GM12878 (cell line): ENCODE data around the gene AGAP1. TPM values are rescaled to one million over a fixed set of nuclear protein-coding genes. Genes with fewer than 3 reads are reported as not detected.

Source experiments
- ATAC-seq: fragments of 200-7000 bp; cut with Tn5 transposase; 3 replicates; pipeline ENCODE4 v1.9.1; 2020; ENCODE audit warnings: mild to moderate bottlenecking, moderate library complexity
- BruUV-seq: library from RNA; stranded (reverse); fragments of 400-500 nt; replicated peaks from 2 replicates; lab custom pipeline; 2021; lab: Mats Ljungman, UMichigan
- CTCF ChIA-PET: fragments of 300-600 bp; sonication (Branson Sonifier 250); formaldehyde crosslinking; extraction: SDS; loops from one replicate; lab custom pipeline; 2021; ENCODE audit warnings: inconsistent platforms; lab: Yijun Ruan, JAX
- POLR2A ChIA-PET: fragments of 350-600 bp; formaldehyde crosslinking; extraction: SDS; loops from one replicate; lab custom pipeline; 2021; ENCODE audit warnings: inconsistent platforms; lab: Charles Lee
- RAD21 ChIA-PET: fragments of 300-600 bp; sonication (Branson Sonifier 250); formaldehyde crosslinking; loops from one replicate; lab custom pipeline; 2023; ENCODE audit warnings: antibody characterized with exemption; ENCODE audit not compliant: unreplicated experiment; lab: Charles Lee
- SMC1A ChIA-PET: fragments of 300-600 bp; sonication (Branson Sonifier 250); formaldehyde crosslinking; loops from one replicate; lab custom pipeline; 2023; ENCODE audit not compliant: unreplicated experiment, uncharacterized antibody; lab: Charles Lee
- DNase-seq: peaks from one replicate; pipeline ENCODE4 v3.0.0-alpha.2; 2011; ENCODE audit warnings: low read depth, low spot score
- FAIRE-seq: peaks from 3 replicates; lab custom pipeline; 2011; peaks lifted over from hg19 to GRCh38; lab: Jason Lieb, UNC
- H2AFZ ChIP-seq: 2 replicates; pipeline ENCODE4 v1.6.0; 2011; ENCODE audit warnings: low read depth, low read length, control low read depth; ENCODE audit not compliant: control insufficient read depth
- H3K27ac ChIP-seq: 2 replicates; pipeline ENCODE4 v1.5.1; 2011; ENCODE audit warnings: control low read depth; ENCODE audit not compliant: control insufficient read depth, insufficient read depth
- H3K27me3 ChIP-seq, 2 experiments: replicated peaks in 1 of 2; 2 replicates each; pipeline versions ENCODE4 v1.6.0 to v1.6.1; 2011; ENCODE audit warnings: low read length in 1 of 2; ENCODE audit not compliant: control insufficient read depth in 2 of 2, insufficient read depth in 2 of 2
- H3K36me3 ChIP-seq, 2 experiments: 2 replicates each; pipeline ENCODE4 v1.5.1; 2011; ENCODE audit warnings: low read length in 1 of 2; ENCODE audit not compliant: control insufficient read depth in 2 of 2, insufficient read depth in 2 of 2
- H3K4me1 ChIP-seq: 2 replicates; pipeline ENCODE4 v1.6.1; 2011; ENCODE audit warnings: mild to moderate bottlenecking, low read length, moderate library complexity, mixed read lengths; ENCODE audit not compliant: control insufficient read depth, insufficient read depth
- H3K4me2 ChIP-seq: 2 replicates; pipeline ENCODE4 v1.6.0; 2011; ENCODE audit warnings: control low read depth; ENCODE audit not compliant: control insufficient read depth, insufficient read depth
- H3K4me3 ChIP-seq: fragments of 200-600 bp; sonication (generic); 2 replicates; pipeline ENCODE4 v1.5.1; 2016
- H3K79me2 ChIP-seq: 2 replicates; pipeline ENCODE4 v1.6.0; 2011; ENCODE audit warnings: low read length; ENCODE audit not compliant: control insufficient read depth, insufficient read depth
- H3K9ac ChIP-seq: 2 replicates; pipeline ENCODE4 v1.8.0; 2011; ENCODE audit warnings: low read length, control low read depth, mixed read lengths; ENCODE audit not compliant: control insufficient read depth, insufficient read depth
- H3K9me3 ChIP-seq: replicated peaks from 3 replicates; pipeline ENCODE4 v1.5.1; 2011; ENCODE audit warnings: mild to moderate bottlenecking, low read length; ENCODE audit not compliant: control insufficient read depth, insufficient read depth
- H4K20me1 ChIP-seq: 2 replicates; pipeline ENCODE4 v1.6.0; 2011; ENCODE audit not compliant: control insufficient read depth, insufficient read depth
- ATF3 ChIP-seq: IDR thresholded peaks from 2 replicates; pipeline ENCODE4 v1.6.1; 2011; ENCODE audit warnings: low read depth, mild to moderate bottlenecking, low read length, moderate library complexity, borderline replicate concordance; ENCODE audit errors: extremely low read depth
- CUX1 ChIP-seq: IDR thresholded peaks from 2 replicates; pipeline ENCODE4 v1.6.1; 2012; ENCODE audit warnings: improper control_type of control experiment, low read depth, low read length; ENCODE audit not compliant: insufficient replicate concordance
- E4F1 ChIP-seq: fragments of 450-650 bp; IDR thresholded peaks from 2 replicates; pipeline ENCODE4 v1.6.1; 2018; ENCODE audit warnings: borderline replicate concordance, mild to moderate bottlenecking; ENCODE audit not compliant: partially characterized antibody
- IKZF2 ChIP-seq, 2 experiments: fragments of 450-650 bp; IDR thresholded peaks; 2 replicates each; pipeline ENCODE4 v1.6.1; 2017; ENCODE audit warnings: mild to moderate bottlenecking in 2 of 2, moderate library complexity in 2 of 2
- LARP7 ChIP-seq: fragments of 450-650 bp; IDR thresholded peaks from 2 replicates; pipeline ENCODE4 v1.6.1; 2017; ENCODE audit warnings: mild to moderate bottlenecking
- NFIC ChIP-seq: IDR thresholded peaks from 2 replicates; pipeline ENCODE4 v1.6.1; 2012; ENCODE audit warnings: low read depth, mild to moderate bottlenecking, inconsistent platforms, low read length, moderate library complexity
- SMAD5 ChIP-seq: IDR thresholded peaks from 2 replicates; pipeline ENCODE4 v1.6.1; 2016; ENCODE audit warnings: antibody characterized with exemption, low read depth
- SUZ12 ChIP-seq: fragments of 200-600 bp; sonication (generic); IDR thresholded peaks from one replicate; pipeline ENCODE4 v1.6.1; 2018; ENCODE audit warnings: antibody characterized with exemption, mild to moderate bottlenecking; ENCODE audit not compliant: unreplicated experiment
- WGBS: methylation state at CpG from one replicate; pipeline ENCODE4 v1.1.6; 2016; ENCODE audit warnings: low lambda C conversion rate; ENCODE audit not compliant: insufficient replicate concordance, insufficient coverage; ENCODE audit errors: missing lambda C conversion rate; 5-methylcytosine and 5-hydroxymethylcytosine counted together
- in situ Hi-C: fragments of 300-500 bp; cut with MboI; formaldehyde crosslinking; loops from 9 replicates; pipeline ENCODE4 v1.14.3; 2018; ENCODE audit warnings: mixed read lengths
- intact Hi-C: fragments of 100-400 bp; cut with micrococcal nuclease; formaldehyde crosslinking; loops from one replicate; pipeline ENCODE4 v1.14.2; 2022; ENCODE audit not compliant: unreplicated experiment
- polyA plus RNA-seq, 11 experiments: library from polyadenylated mRNA; depleted of rRNA in 4 of 11; unstranded in 6 of 11; stranded (reverse) in 5 of 11; fragments of >200 nt; fragmentation: Nextera tagmentation in 4 of 11; fragmentation: Illumina TruSeq in 1 of 11; extraction: Ambion mirVana in 4 of 11; extraction: Trizol in 1 of 11; gene quantifications; 1 replicate in 1 of 11; 2 replicates in 10 of 11; pipeline versions ENCODE4 v1.2.1 to v1.2.3, GENCODE V29; 2011 to 2016; ENCODE audit warnings: inconsistent platforms in 2 of 11, missing spikeins in 2 of 11, low read depth in 1 of 11
- total RNA-seq, 4 experiments: library from RNA; depleted of rRNA in 3 of 4; stranded (reverse); fragments of >200 nt in 3 of 4; fragmentation: Illumina TruSeq in 1 of 4; extraction: Trizol in 1 of 4; gene quantifications; 2 replicates each; pipeline versions ENCODE4 v1.2.1 to v1.2.3, GENCODE V29; 2013 to 2021

Gene AGAP1
- total and polyA plus RNA-seq, 10 of the 15 experiments (the other 5 are each of a cell fraction or from before 2014, with no cell fraction given), result 0.05 to 0.15 (median 0.06) TPM; not detected in 7

GRCh38 chr2:235910067-235910466 lies 416.2 kb downstream of the AGAP1 start:
- ChIA-PET POLR2A (no interaction called here), CTCF (no interaction called here), SMC1A (interaction anchor here (0.5 kb wide), 1 partner anchor 17 kb away, joined by 3 read pairs; no protein-coding TSS in a partner anchor), RAD21 (no interaction called here)
- Histone ChIP-seq H3K4me1 (peaks cover 3% of the 10 kb centered on the region; the same call in 1 of the 2 replicates), H3K9ac (no peak overlapping the region), H3K27me3 (0 out of 4 replicates have a peak, but pooled peaks cover 0 to 2% of the 10 kb centered on the region in 2 experiments), H3K27ac (no peak overlapping the region), H3K4me3 (no peak overlapping the region), H3K79me2 (no peaks in the 10 kb centered on the region), H4K20me1 (no peaks in the 10 kb centered on the region), H2AFZ (no peak overlapping the region), H3K9me3 (no peaks in the 10 kb centered on the region), H3K36me3 (no peaks in the 10 kb centered on the region), H3K4me2 (no peak overlapping the region)
- no peak for TF ChIP-seq SMAD5
- intact Hi-C loops (no loop called here), in situ Hi-C loops (no loop called here)
- DNase-seq (no peak), ATAC-seq (no peak), FAIRE-seq (no peak)
- BruUV-seq, result no TSS peak
- 12% methylated on average over 3 of the region's 3 CpGs for WGBS

- ChIA-PET CTCF (no interaction called here), SMC1A (no interaction called here), RAD21 (no interaction called here), POLR2A (no interaction called here)
- WGBS, result 29% methylated on average over 6 of the region's 6 CpGs
- no peak for ATAC-seq
- Histone ChIP-seq H3K9me3 (no peaks in the 10 kb centered on the region), H3K4me2 (no peak overlapping the region), H4K20me1 (no peaks in the 10 kb centered on the region), H3K4me3 (no peak overlapping the region), H3K9ac (no peak overlapping the region), H3K36me3 (no peaks in the 10 kb centered on the region), H3K27ac (no peak overlapping the region), H3K4me1 (peaks cover 3% of the 10 kb centered on the region; the same call in 1 of the 2 replicates), H3K27me3 (0 out of 4 replicates have a peak, but pooled peaks cover 0 to 2% of the 10 kb centered on the region in 2 experiments), H3K79me2 (no peaks in the 10 kb centered on the region), H2AFZ (no peak overlapping the region)
- no peak for DNase-seq
- in situ Hi-C loops, result no loop called here
- no TSS peak for BruUV-seq
- intact Hi-C loops, result no loop called here
- FAIRE-seq, result no peak
- TF ChIP-seq LARP7 (no peak), NFIC (no peak), SUZ12 (no peak), E4F1 (no peak), ATF3 (no peak), IKZF2 (IDR thresholded peaks at IDR 0.05) (no peak), CUX1 (no peak)
Observed at GRCh38 chr2:235911125-235911524, 417.3 kb downstream of the AGAP1 start.
